ENCODE data around the gene HSPB6. TPM values are rescaled to one million over a fixed set of nuclear protein-coding genes. Genes with fewer than 3 reads are reported as not detected.

The HSPB6 gene
- total RNA-seq, 1 donor from 2014 or later, result 0.64 TPM

DNA sequence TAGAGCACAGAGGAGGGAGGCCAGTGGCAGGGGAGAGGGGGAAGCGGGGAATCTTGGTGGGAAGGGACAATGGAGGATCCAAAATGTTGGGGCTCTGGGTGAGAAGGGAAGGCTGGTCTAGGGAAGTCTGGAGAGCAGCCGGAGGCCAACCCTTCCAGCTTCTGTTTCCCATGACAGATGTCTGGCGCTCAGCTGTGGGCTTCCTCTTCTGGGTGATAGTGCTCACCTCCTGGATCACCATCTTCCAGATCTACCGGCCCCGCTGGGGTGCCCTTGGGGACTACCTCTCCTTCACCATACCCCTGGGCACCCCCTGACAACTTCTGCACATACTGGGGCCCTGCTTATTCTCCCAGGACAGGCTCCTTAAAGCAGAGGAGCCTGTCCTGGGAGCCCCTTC is 10.3 kb downstream of the HSPB6 start:
- no peak for DNase-seq (ENCODE audit: extremely low spot score, unreplicated experiment)
- Mint-ChIP-seq H3K4me1 (ENCODE audit: unreplicated experiment) (peaks cover 46% of the 10 kb centered on the region), H3K36me3 (ENCODE audit: unreplicated experiment) (peaks cover 4% of the 10 kb centered on the region), H3K9me3 (ENCODE audit: unreplicated experiment) (no peaks in the 10 kb centered on the region), H3K27me3 (ENCODE audit: unreplicated experiment) (no peaks in the 10 kb centered on the region), H3K27ac (ENCODE audit: unreplicated experiment) (peak overlapping the region; percentile 100), H3K4me3 (ENCODE audit: unreplicated experiment) (peak overlapping the region; percentile 98)
- TF ChIP-seq, protein P1, sequence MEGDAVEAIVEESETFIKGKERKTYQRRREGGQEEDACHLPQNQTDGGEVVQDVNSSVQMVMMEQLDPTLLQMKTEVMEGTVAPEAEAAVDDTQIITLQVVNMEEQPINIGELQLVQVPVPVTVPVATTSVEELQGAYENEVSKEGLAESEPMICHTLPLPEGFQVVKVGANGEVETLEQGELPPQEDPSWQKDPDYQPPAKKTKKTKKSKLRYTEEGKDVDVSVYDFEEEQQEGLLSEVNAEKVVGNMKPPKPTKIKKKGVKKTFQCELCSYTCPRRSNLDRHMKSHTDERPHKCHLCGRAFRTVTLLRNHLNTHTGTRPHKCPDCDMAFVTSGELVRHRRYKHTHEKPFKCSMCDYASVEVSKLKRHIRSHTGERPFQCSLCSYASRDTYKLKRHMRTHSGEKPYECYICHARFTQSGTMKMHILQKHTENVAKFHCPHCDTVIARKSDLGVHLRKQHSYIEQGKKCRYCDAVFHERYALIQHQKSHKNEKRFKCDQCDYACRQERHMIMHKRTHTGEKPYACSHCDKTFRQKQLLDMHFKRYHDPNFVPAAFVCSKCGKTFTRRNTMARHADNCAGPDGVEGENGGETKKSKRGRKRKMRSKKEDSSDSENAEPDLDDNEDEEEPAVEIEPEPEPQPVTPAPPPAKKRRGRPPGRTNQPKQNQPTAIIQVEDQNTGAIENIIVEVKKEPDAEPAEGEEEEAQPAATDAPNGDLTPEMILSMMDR (IDR thresholded peaks at IDR 0.05), result no peak

DNA sequence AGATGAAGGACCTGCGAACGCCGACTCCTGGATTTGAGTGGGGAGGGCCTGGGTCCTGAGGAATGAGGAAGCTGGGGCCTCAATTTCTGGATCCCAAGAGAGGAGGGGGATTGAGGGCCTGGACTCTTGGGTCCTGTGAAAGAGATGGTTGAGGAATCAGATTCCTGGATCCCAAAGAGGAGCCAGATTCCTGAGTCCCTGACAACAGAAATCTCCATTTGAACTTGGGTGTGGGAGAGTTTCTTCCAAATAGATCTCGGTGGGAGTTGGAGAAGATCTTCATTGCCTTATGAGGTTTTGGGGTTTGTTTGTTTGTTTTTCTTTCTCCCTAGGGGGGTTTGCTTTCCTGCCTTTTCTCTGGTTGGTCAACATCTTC is 10.8 kb downstream of the HSPB6 start:
- H3K36me3 Mint-ChIP-seq (ENCODE audit: unreplicated experiment), result peaks cover 4% of the 10 kb centered on the region
- peaks cover 48% of the 10 kb centered on the region for H3K4me1 Mint-ChIP-seq (ENCODE audit: unreplicated experiment)
- peak overlapping the region; percentile 98 for H3K4me3 Mint-ChIP-seq (ENCODE audit: unreplicated experiment)
- H3K9me3 Mint-ChIP-seq (ENCODE audit: unreplicated experiment), result no peaks in the 10 kb centered on the region
- H3K27ac Mint-ChIP-seq (ENCODE audit: unreplicated experiment), result peak overlapping the region; percentile 100
- H3K27me3 Mint-ChIP-seq (ENCODE audit: unreplicated experiment), result no peaks in the 10 kb centered on the region
- DNase-seq (ENCODE audit: extremely low spot score, unreplicated experiment), result no peak
- TF ChIP-seq, protein P1 (IDR thresholded peaks at IDR 0.05), result no peak

DNA sequence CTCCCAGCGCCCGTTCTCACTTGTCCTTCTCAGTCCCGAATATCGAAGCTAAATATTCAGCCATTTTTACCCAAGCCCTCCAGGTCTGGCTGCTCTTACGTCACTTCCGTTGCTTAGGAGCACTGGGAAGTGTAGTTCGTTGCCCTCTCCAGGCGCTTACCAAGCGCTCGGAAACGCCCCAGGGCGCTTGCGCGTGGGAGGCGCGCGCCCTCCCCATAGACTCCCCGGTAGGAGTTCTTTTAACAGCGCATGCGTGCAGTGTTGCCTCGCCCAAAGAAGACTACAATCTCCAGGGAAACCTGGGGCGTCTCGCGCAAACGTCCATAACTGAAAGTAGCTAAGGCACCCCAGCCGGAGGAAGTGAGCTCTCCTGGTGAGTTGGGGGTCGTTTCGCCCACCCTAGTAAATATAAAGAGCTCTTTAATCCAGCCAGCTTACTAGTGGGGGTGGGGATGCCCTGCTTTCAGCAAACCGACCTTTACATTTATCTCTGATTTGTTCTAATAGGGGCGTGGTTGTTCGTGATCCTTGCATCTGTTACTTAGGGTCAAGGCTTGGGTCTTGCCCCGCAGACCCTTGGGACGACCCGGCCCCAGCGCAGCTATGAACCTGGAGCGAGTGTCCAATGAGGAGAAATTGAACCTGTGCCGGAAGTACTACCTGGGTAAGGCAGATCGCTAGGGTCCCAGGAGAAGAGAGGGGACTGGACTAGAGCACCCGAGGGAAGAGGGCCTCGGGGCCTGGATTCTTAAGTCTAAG is 11.3 kb downstream of the HSPB6 start, which contains the start of the genes PSENEN and U2AF1L4:
Gene PSENEN (plus strand): TSS at position 324 of the 759 bp plus-strand sequence. CDS start 280 bp downstream, at position 604.
Gene U2AF1L4 (minus strand): TSS at position 91 of the 759 bp plus-strand sequence. CDS start 27 bp downstream, at position 64.
- TF ChIP-seq, protein P1 (IDR thresholded peaks at IDR 0.05), result no peak
- DNase-seq (ENCODE audit: extremely low spot score, unreplicated experiment), result peak; percentile 99
- Mint-ChIP-seq H3K9me3 (ENCODE audit: unreplicated experiment) (no peaks in the 10 kb centered on the region), H3K27ac (ENCODE audit: unreplicated experiment) (peak within 1 kb of the TSS; percentile 100), H3K36me3 (ENCODE audit: unreplicated experiment) (peaks cover 4% of the 10 kb centered on the region), H3K4me1 (ENCODE audit: unreplicated experiment) (peaks cover 53% of the 10 kb centered on the region), H3K27me3 (ENCODE audit: unreplicated experiment) (no peaks in the 10 kb centered on the region), H3K4me3 (ENCODE audit: unreplicated experiment) (peak within 1 kb of the TSS; percentile 98)

DNA sequence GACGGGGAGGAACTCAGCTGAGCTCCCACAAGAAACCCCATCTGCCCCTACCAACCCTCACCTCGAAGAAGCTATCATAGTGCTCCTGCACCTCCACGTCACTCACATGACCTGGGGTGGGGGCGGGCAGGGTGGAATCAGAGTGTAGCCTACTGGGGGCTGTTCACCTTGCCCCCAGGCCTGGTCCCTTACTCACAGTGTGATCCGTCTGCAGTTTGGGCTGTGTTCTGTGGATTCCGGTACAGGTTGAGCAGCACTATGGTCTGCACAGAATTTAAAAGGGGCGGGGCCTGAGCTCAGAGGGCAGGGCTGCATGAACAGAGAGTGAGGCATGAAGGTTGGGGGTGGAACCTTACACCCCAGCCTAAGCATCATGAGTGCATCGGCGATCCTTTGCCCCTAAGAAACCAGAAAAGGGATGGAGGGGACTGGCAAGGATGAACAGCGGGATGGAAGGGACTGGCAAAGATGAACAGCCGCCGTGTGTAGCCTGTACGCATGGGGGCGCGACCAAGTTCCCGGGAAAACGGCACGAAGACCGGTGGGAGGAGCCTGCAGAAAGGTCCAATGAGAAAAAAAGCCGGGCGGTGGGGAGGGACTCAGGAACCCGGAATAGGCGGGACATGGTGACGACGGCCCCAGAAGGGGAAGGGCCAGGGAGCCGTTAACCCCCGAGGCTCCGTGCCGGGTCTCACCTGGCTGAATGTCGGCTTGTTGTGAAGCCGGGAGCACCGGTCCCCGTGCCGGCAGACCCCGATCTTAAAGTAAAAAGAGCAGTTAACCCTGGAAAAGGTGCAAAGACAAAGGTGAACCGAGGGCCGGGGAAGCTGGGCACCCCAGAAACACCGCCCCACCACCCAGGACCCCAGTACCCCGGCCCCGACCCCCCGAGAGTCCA is 12.2 kb downstream of the HSPB6 start:
- H3K27me3 Mint-ChIP-seq (ENCODE audit: unreplicated experiment), result no peaks in the 10 kb centered on the region
- TF ChIP-seq, protein P1 (IDR thresholded peaks at IDR 0.05), result peak; percentile 56
- peaks cover 4% of the 10 kb centered on the region for H3K36me3 Mint-ChIP-seq (ENCODE audit: unreplicated experiment)
- peaks cover 48% of the 10 kb centered on the region for H3K4me1 Mint-ChIP-seq (ENCODE audit: unreplicated experiment)
- no peaks in the 10 kb centered on the region for H3K9me3 Mint-ChIP-seq (ENCODE audit: unreplicated experiment)
- H3K4me3 Mint-ChIP-seq (ENCODE audit: unreplicated experiment), result peak overlapping the region; percentile 98
- DNase-seq (ENCODE audit: extremely low spot score, unreplicated experiment), result peak; percentile 98
- peak overlapping the region; percentile 100 for H3K27ac Mint-ChIP-seq (ENCODE audit: unreplicated experiment)
